ENCODE measurements around the gene GLRX. TPM values are rescaled to one million over a fixed set of nuclear protein-coding genes. Genes with fewer than 3 reads are reported as not detected.

GLRX gene
- total and polyA plus RNA-seq, 2 of the 4 experiments (the other 2 are of a cell fraction), result 142 to 193 TPM

DNA sequence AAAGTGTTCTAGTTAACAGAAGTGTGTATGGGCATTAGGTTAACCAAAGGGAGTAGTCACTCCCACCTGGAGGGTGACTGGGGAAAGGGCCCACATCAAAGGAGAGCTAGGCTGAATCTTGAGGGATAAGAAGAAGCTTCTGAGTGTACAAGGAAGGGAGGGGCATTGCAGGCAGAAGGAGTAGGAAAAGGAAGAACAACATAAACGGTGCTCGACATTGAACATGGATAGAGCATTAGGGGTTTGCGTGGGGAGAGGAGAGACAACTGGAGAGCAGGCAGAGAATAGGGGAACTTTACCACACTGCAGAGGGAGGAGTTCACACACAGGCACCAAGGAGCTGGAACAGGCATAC lies 5.3 kb upstream of the GLRX start:
- no CpG with 5 or more reads among the region's 3 CpGs for WGBS, 2 experiments (ENCODE audit: extremely low coverage in 2 of 2, insufficient read length in 1 of 2)
- CTCF ChIA-PET, result interaction anchor here (0.6 kb wide), 1 partner anchor 46 kb away, joined by 4 read pairs; no protein-coding TSS in a partner anchor
- BruUV-seq (replicated peaks), result no TSS peak

More for the DNA sequence above, 5.3 kb upstream of the GLRX start:
- Histone ChIP-seq H3K4ac (ENCODE audit: low read depth, low read length) (0 out of 2 replicates have a peak overlapping the region, but pooled peaks have one; percentile 39), H3K18ac (ENCODE audit: low read depth, low read length) (no peak overlapping the region), H2AK9ac (replicated peaks; ENCODE audit: low read depth, low read length, poor library complexity) (no peak overlapping the region), H3K4me3 (ENCODE audit: insufficient read depth, low read depth, low read length) (no peak overlapping the region), H3K36me3 (ENCODE audit: control insufficient read depth, insufficient read depth, low read length) (no peaks in the 10 kb centered on the region), H3K79me1 (ENCODE audit: low read depth in 1 of 2, low read length in 2 of 2) (peaks cover 0 to 6% of the 10 kb centered on the region in 2 experiments; a peak in 1 of 4 replicates), H3K9me1 (ENCODE audit: insufficient read depth, low read length) (peaks cover 11% of the 10 kb centered on the region), H4K8ac (ENCODE audit: low read depth in 2 of 2, low read length in 2 of 2) (no peak overlapping the region), H2BK20ac (ENCODE audit: low read depth, low read length) (peak overlapping the region; percentile 42; the same call in 1 of the 2 replicates), H4K20me1 (ENCODE audit: insufficient read depth, low read length) (no peaks in the 10 kb centered on the region), H2AFZ (replicated peaks; ENCODE audit: low read length, poor library complexity) (peak overlapping the region; percentile 48), H3K14ac (replicated peaks; ENCODE audit: low read depth, low read length) (0 out of 2 replicates have a peak overlapping the region, but pooled peaks have one; percentile 0), H4K5ac (ENCODE audit: low read depth, low read length) (no peak overlapping the region), H2BK120ac (ENCODE audit: low read depth, low read length) (no peak overlapping the region; the same call in 1 of the 2 replicates), H2BK15ac (ENCODE audit: low read depth, low read length) (no peak overlapping the region), H3K9ac (ENCODE audit: low read depth, low read length) (no peak overlapping the region), H3K27me3 (ENCODE audit: control insufficient read depth, insufficient read depth, low read length) (no peaks in the 10 kb centered on the region), H2BK5ac (ENCODE audit: low read depth, low read length, poor library complexity, severe bottlenecking) (no peak overlapping the region), H3K9me3 (ENCODE audit: control insufficient read depth, insufficient read depth, low read length) (no peaks in the 10 kb centered on the region), H2AK5ac (ENCODE audit: low read depth, low read length) (no peak overlapping the region), H3K4me1 (ENCODE audit: control insufficient read depth, insufficient read depth, low read length) (peaks cover 14% of the 10 kb centered on the region), H3K56ac (ENCODE audit: extremely low read depth, insufficient read depth, low read length) (no peak overlapping the region), H4K91ac (ENCODE audit: insufficient read depth, low read depth, low read length) (no peak overlapping the region), H3K23ac (ENCODE audit: low read depth, low read length) (no peak overlapping the region), H3K27ac (ENCODE audit: insufficient read depth, low read length) (no peak overlapping the region), H3K4me2 (ENCODE audit: low read depth, low read length) (no peak overlapping the region)
- intact Hi-C loops (cut with micrococcal nuclease), result no loop called here
- POLR2A ChIA-PET (ENCODE audit: unreplicated experiment), result interaction anchor here (0.6 kb wide), 1 partner anchor 26 kb away, joined by 3 read pairs; no protein-coding TSS in a partner anchor
- DNase-seq (no peak), ATAC-seq (ENCODE audit: low read depth) (no peak)
- TF ChIP-seq RCOR1 (IDR thresholded peaks at IDR 0.05; ENCODE audit: insufficient replicate concordance, low read length) (no peak), FOS (IDR thresholded peaks at IDR 0.05; ENCODE audit: low read depth, low read length) (no peak), POLR2A (IDR thresholded peaks at IDR 0.05; ENCODE audit: low read depth, low read length) (no peak), MXI1 (IDR thresholded peaks at IDR 0.05; ENCODE audit: borderline replicate concordance, low read depth, low read length) (no peak), NFE2L2 (IDR thresholded peaks at IDR 0.05; ENCODE audit: low read depth, low read length) (no peak), MAZ (IDR thresholded peaks at IDR 0.05; ENCODE audit: borderline replicate concordance, low read depth, low read length) (no peak)
- TF ChIP-seq, protein P1, sequence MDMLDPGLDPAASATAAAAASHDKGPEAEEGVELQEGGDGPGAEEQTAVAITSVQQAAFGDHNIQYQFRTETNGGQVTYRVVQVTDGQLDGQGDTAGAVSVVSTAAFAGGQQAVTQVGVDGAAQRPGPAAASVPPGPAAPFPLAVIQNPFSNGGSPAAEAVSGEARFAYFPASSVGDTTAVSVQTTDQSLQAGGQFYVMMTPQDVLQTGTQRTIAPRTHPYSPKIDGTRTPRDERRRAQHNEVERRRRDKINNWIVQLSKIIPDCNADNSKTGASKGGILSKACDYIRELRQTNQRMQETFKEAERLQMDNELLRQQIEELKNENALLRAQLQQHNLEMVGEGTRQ (IDR thresholded peaks at IDR 0.05; ENCODE audit: low read depth, low read length), result no peak
- TF ChIP-seq, protein P2, sequence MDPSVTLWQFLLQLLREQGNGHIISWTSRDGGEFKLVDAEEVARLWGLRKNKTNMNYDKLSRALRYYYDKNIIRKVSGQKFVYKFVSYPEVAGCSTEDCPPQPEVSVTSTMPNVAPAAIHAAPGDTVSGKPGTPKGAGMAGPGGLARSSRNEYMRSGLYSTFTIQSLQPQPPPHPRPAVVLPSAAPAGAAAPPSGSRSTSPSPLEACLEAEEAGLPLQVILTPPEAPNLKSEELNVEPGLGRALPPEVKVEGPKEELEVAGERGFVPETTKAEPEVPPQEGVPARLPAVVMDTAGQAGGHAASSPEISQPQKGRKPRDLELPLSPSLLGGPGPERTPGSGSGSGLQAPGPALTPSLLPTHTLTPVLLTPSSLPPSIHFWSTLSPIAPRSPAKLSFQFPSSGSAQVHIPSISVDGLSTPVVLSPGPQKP (IDR thresholded peaks at IDR 0.05; ENCODE audit: borderline replicate concordance, low read depth, low read length), result no peak
- TF ChIP-seq, protein P3, sequence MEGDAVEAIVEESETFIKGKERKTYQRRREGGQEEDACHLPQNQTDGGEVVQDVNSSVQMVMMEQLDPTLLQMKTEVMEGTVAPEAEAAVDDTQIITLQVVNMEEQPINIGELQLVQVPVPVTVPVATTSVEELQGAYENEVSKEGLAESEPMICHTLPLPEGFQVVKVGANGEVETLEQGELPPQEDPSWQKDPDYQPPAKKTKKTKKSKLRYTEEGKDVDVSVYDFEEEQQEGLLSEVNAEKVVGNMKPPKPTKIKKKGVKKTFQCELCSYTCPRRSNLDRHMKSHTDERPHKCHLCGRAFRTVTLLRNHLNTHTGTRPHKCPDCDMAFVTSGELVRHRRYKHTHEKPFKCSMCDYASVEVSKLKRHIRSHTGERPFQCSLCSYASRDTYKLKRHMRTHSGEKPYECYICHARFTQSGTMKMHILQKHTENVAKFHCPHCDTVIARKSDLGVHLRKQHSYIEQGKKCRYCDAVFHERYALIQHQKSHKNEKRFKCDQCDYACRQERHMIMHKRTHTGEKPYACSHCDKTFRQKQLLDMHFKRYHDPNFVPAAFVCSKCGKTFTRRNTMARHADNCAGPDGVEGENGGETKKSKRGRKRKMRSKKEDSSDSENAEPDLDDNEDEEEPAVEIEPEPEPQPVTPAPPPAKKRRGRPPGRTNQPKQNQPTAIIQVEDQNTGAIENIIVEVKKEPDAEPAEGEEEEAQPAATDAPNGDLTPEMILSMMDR (conservative IDR thresholded peaks at IDR 0.05; ENCODE audit: low read depth, low read length), result no peak
- dilution Hi-C loops (cut with HindIII; ENCODE audit: low sequenced_read_pairs, unreplicated experiment), result no loop called here
- in situ Hi-C loops (cut with MboI; ENCODE audit: low sequenced_read_pairs), result no loop called here
